SH-SY5Y (cell line): Measurements from ENCODE around the gene RFTN1.

ENCODE experiments used
- GATA2 ChIP-seq: IDR thresholded peaks from 2 replicates; pipeline ENCODE4 v1.6.1; 2011; ENCODE audit warnings: mild to moderate bottlenecking, low read depth, low read length
- GATA3 ChIP-seq: IDR thresholded peaks from 2 replicates; pipeline ENCODE4 v1.6.1; 2011; ENCODE audit warnings: low read depth, mild to moderate bottlenecking, low read length, moderate library complexity

GRCh38 chr3:16460886-16461285 is 52.6 kb downstream of the RFTN1 start:
- TF ChIP-seq GATA3 (no peak), GATA2 (no peak)
